Daoy (cell line): ENCODE data around the gene ARHGEF4. TPM values are rescaled to one million over a fixed set of nuclear protein-coding genes. Genes with fewer than 3 reads are reported as not detected.
A peak's percentile ranks its signal among the peaks of the same experiment; 100 is the strongest.

Experiments
- DNase-seq: peaks from one replicate; pipeline ENCODE4 v3.0.0-alpha.2; 2015; ENCODE audit warnings: low read depth
- total RNA-seq: library from RNA; depleted of rRNA; stranded (reverse); fragments of >200 nt; shearing (Covaris generic); gene quantifications from 2 replicates; pipeline ENCODE4 v1.2.3, GENCODE V29; 2014

Gene ARHGEF4
- total RNA-seq, 1 experiment from 2014 or later, result 1.5 TPM

DNA sequence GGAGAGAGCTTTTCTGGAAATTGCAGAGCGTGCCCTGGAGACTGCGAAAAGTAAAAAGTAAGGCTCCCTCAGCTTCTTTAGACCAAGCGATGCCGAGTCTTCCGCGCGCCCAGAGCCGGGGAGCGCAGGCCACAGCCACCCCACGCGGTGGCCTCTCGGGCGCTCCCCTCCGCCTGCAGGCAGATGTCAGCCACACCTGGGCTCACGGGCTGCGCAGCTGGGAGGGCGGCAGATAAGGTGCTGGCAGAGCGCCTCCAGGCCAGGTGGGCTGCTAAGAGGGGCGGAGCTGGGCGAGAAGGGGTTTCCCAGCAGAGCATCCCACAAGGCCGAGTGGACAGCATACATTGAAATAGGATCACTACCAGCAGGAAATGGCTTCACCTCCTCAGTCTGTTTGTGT, 81.7 kb downstream of the ARHGEF4 start:
- DNase-seq, result no peak

DNA sequence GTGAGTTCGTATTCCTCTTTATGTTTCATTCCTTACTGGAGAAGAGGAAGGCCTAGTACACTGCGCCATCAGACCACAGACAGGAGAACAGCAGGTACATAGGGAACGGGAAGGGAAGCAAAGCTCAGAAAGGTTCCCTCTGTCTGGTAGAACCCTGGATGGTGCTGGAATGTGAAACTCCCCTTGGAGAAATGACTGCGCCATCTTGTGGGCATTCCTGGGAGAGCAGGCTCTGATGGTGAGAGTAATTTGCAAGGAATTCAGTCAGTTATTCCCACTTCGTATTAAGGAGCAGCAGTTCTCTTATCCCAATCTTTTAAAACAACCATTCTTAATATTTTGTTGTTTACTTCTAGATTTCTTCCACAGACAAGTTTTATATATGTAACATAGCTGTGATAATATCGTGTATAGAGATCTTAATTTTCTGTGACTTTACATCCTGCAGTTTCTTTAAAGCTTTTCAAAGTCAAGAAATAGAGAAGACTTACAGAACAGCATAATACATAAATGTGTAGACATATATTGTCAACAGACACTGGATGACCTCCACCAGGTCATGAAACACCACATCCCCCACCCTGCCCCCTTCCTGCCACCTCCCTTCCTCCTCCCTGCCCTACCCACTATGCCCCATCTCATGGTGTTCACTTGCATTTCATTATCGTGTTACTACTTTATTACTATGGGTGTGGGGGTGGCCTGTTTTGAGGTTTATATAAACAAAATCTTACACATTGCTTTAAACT, 83.9 kb downstream of the ARHGEF4 start:
- DNase-seq, result peak; percentile 64

DNA sequence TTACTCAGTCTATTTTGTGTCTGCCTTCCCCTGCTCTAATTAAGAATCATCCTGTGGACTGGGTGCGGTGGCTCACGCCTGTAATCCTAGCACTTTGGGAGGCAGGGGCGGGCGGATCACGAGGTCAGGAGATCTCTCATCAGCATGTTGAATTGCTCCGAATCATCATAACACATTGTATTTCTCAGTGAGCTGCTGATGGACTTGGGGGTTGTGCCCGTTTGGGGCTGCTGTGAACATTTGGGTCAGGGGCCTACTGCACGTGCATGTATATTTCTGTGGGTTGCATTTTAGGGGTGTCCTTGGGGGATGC, 84.4 kb downstream of the ARHGEF4 start:
- DNase-seq, result no peak

DNA sequence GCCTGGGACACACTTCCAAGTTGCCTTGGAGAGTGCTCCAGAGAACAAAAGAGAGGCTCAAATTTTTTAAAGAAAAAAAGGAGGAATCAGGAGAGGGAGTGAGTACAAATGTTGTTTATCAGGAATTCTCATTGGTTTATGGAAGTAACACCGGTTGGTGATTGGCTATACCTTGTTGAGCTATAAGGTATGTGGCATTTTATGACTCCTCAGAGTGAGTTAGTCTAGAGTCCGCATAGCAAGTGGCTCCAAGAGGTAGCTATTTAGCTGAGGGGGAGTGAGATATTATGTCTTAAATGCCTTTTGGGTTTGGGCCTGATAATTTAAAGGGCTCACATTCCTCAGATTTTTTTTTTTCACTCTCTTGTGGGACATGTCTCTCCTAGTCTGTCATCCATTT, 85.7 kb downstream of the ARHGEF4 start:
- no peak for DNase-seq

DNA sequence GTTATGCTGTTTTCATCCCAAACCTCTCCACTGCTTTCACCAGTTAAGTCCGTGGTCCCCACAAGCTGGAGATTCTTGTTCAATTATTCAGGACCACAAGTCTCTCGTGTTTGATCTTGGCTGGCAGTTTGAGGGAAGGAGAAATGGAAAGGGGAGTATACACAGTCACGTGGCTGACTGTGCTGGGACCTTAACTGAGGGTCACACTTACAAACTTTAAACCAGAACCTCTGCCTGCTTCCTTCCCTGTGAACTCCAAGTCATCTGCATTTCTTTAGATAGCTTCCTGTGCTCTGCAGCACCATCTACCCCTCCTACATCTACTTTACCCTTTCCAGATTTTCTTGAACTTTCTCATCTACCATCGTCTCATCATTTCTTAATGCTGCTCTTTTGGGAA, 91.7 kb downstream of the ARHGEF4 start:
- no peak for DNase-seq

DNA sequence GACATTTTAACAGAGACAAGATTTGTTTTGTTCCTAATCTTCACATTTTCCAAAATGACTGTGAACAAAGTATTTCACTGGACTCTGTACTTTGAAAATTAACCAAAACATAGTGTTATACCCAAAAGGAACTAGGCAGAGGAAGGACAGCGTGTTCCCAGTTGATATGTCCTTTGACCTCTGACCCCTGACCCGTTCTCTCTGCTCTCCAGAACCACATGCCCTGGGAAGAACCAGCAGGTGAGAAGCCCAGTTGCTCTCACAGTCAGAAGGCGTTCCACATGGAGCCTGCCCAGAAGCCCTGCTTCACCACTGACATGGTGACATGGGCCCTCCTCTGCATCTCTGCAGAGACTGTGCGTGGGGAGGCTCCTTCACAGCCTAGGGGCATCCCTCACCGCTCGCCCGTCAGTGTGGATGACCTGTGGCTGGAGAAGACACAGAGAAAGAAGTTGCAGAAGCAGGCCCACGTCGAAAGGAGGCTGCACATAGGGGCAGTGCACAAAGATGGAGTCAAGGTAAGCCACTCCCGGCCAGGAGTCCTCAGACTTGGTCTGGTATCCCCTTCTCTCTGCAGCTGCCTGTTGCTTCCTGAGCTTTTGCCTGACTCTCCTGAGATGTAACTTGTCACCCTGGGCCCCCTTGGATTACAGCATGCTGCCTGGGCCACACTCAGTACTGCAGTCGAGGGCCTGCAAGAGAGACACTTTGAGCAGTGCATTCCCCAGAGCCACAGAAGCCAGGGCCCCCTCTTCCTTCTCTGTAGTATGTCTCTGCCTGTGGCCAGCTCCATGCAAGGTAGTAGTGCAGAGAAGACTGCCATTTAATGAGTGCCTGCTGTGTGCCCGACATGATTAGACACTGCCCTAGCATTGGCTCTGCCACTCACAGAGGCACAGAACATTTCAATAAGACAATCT, 94.3 kb downstream of the ARHGEF4 start:
- DNase-seq, result no peak

DNA sequence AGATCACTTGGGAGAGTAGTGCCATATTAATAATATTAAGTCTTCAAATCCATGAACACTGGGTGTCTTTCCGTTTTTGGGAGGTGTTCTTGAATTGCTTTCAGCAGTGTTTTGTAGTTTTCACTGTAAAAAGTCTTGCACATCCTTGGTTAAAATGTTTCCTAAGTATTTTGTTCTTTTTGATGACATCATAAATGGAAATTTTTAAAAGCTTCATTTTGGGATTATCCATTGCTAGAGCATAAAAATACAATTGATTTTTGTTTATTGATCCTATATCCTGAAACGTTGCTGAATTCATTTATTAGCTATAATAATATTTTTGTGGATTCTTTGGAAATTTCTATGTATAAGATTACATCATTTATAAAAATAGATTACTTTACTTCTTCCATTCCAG, 96.8 kb downstream of the ARHGEF4 start:
- DNase-seq, result no peak

DNA sequence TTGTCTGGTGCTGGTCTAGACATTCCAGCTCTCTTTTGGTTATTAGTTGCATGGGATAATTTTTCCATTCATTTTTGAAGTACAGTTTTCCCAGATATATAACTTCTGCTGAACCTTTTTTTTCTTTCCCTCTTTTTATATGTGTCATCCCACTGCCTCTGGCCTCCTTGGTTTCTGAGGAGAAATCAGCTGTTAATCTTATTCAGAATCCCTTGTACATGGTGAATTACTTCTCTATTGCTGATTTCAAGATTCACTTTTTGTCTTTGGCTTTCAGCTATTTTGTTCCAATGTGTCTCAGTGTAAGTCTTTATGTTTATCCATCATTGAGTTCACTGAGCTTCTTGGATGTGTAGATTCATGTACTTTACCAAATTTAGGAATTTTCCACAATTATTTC, 99.7 kb downstream of the ARHGEF4 start:
- DNase-seq, result no peak

DNA sequence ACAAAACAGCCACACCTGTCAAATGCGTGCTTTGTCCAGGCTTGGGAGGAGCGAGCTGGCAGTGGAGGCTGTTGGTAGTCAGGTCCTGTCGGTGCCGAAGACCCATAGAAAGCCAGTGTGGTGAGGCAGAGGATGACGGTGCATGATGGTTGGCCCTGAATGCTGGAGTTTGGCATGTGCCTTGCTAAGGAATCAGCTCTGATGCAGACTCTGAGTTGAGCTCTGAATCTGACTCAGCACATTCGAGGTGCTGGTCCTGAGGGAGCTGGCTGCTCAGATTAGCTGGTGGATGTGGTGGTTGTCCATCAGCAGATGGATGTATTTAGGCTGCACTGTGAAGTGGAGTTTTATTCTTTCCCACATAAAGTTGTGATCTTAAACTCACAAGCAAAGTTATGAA, 111.3 kb downstream of the ARHGEF4 start:
- DNase-seq, result no peak

DNA sequence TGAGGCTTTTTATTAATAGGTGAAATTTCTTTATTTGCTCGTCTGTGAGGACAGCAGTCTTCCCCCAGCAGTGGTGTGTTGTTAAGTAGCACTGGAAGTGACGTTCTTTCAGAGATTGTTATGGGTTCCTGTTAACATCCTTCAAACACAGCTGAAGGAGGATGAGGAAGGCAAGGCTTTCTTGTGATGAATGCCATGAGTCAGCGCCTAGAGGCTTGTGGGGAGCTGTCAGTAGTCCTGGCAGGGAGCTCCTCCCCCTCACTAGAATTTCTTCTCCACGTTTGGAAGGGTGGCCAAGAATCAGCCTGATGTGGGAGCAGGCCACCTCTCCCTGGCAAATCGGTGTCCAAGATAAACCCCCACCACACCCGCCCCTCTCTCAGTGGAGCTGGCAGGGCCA, 113.2 kb downstream of the ARHGEF4 start:
- no peak for DNase-seq

- no peak for DNase-seq
Measured at GRCh38 chr2:130951018-130951417, 114.3 kb downstream of the ARHGEF4 start.

- no peak for DNase-seq
Measured at GRCh38 chr2:130954873-130955272, 118.2 kb downstream of the ARHGEF4 start.

DNA sequence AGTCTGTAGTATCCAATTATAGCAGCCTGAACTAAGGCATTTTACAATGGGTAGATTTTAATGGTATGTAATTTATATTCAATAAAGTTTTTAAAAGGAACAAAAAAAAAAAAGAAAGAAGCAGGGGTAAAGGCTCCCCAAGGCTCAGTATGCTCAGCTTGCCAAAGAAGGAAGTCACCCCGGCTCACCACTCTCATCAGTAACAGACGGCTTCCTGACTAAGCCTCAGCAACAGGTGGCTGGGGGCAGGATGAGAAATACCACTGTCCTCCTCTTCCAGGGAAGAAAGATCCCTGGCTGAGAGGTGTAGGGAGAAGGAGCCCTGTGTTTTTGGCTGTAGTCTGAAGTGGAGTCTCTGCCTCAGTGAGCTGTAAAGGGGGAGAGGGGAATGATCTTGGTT, 121.2 kb downstream of the ARHGEF4 start:
- no peak for DNase-seq

DNA sequence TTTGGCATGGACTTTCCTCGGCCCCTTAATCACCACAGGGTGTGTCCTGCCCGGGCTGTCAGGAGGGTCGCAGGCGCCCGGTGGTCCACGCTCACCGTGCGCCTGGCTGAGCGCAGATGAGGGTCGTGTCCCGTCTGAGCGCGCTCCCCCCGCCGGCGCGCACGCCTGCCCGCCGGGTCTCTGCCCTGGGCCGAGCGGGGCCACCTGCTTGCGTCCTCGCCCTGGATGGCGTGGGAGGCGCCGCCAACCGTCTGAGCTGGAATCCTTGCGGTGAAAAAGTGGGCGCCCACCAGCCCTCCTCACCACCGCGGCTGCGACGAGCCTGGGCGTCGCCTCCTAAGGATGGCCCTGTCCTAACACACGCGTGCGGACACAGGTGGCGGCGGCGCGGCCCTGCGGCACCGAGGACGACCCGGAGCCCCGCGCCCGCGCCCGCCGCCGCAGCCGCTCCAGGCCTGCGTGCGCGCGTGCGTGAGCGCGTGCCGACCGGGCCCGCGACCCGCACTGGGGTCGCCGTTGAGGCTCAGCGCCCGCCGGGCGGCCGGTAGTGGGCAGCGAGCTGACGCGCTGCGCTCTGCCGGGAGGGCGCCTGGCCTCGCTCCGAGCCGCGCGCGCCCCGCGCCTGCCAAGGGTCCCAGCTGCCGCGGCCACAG, 126.6 kb downstream of the ARHGEF4 start:
- no peak for DNase-seq

DNA sequence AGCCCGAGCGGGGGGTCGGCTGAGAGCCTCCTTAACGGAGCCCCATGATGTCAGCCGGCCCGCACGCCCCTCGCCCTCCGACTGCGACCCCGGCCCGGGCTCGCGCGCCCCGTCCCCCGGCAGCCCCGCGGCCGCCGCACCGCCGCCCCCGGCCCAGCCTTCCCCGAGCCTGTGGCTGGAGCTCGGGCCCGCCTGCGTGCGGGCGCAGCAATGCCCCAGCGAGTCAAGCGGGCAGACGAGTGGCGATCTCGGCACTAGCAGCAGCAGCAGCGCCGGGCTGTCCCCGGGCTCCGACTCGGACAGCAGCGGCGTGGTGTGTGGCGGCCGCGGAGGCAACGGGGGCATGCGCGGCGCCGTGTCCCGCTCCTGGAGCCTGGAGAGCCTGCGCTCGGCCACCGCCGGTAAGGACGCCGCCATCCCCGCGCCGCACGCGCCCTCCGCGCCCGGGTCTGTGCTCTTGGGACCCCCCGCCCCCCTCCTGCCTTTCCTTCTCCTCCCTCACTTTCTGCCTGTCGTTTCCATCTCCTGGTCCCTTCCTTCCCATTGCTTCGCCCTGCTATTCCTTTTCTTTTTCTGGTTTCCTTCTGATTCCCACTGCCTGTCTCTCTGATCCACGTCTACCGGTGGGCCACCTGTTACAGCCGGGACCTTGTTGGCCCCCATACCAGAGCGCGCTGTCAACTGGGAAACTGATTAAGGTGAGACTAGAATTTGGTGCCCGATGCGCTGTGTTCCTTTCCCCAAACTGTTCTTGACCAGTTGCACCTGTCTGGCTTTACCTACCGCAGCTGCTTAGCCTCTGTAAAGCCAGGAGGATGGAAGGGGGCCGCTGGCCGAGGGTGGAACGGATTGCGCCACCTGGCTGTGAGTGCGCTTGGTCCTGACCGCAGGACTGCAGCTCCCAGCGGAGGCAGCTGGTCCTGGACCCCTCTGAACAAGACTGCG, 127.4 kb downstream of the ARHGEF4 start:
- peak; percentile 52 for DNase-seq

- no peak for DNase-seq
Measured at GRCh38 chr2:130964931-130965330, 128.2 kb downstream of the ARHGEF4 start.

- no peak for DNase-seq
Measured at GRCh38 chr2:130966149-130966774, 129.5 kb downstream of the ARHGEF4 start.

DNA sequence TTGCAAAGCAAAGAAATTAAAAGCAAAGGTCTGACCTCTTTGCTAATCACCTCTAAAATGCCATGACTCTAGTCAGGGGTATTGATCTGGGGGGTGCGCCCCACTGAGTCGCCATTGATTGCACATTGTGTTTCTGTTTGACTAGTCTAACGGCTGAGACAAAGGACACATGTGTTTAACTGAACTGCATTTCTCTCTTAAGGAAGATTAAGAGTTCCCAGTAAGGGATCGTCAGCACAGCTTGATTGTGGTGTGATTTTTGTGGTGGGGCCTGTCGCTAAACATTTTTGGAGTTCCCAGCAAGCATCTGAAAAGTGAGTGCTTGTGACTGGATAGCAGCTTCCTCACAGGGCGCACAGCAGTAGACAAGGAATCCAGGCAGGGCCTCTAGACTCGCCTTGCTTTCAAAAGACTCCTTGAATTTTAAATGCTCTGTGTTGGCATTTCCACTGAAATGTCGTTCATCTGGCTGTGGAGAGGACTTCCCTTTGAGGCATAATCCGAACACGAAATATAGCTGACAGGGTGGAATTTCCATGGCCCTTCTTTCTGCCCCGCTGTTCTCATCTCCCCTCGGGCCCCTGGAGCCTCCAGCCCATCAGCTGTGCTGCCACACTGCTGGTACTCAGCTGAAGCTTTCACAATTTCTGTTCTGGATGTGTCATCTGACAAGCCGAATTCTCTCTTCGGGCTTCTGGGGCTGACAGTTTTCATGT, 130.2 kb downstream of the ARHGEF4 start:
- no peak for DNase-seq

DNA sequence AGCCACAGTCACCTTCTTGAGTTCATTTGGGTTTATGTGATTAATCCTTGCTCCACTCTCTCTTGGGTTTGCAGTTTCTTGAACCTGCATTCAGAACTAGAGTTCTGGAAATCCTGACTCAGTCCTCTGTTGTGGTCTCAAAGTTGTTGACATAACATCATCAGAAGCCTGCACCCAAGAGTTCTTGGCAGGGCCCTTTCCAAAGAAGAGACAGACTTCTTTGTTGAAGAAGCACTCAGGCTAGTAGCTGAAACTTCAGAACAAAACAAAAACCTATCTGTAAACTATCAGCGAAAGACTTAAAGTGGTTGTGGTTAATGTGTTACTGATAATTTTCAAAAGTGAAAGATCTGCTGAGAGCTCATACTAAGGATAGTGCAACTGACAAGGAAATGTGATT, 135.7 kb downstream of the ARHGEF4 start:
- DNase-seq, result no peak

DNA sequence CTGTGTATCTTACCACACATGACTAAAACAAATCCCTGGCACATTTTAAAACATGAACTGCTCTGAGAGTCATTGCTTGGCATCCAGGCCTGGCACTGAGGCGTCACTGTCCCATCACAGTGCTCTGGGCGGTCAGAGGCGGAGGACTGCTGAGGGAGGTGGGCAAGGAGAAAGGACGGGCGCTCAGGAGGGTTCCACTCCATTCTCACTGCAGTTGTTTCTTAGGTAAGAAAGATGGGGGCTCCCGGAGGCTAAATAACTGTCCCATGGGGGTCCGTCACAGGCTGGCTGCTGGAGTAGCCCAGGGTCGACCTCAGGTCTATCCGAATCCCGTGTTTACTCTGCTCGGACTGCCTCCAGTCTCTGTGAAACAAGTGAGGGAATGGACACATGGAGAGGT, 139.0 kb downstream of the ARHGEF4 start:
- DNase-seq, result no peak
